GM18909 (cell line): Measurements from ENCODE around the gene PBX1.

Experiments used
- ATAC-seq: cut with Tn5 transposase; IDR thresholded peaks from one replicate; pipeline ENCODE4 v1.9.1; 2021; ENCODE audit warnings: mild to moderate bottlenecking; ENCODE audit not compliant: unreplicated experiment, poor library complexity

The PBX1 gene

GRCh38 chr1:164885311-164885710, 326.3 kb downstream of the PBX1 start:
- no peak for ATAC-seq

GRCh38 chr1:164886101-164886500, 327.1 kb downstream of the PBX1 start:
- no peak for ATAC-seq

- no peak for ATAC-seq
Measured at GRCh38 chr1:164891615-164892014, 332.6 kb downstream of the PBX1 start.

- ATAC-seq, result no peak
Measured at GRCh38 chr1:164895026-164895912, 336.3 kb downstream of the PBX1 start.

- no peak for ATAC-seq
Measured at GRCh38 chr1:164901031-164901430, 342.0 kb downstream of the PBX1 start.
